ENCODE results near the gene GHRHR. TPM values are rescaled to one million over a fixed set of nuclear protein-coding genes. Genes with fewer than 3 reads are reported as not detected.

Gene GHRHR
- polyA plus RNA-seq, 3 donors, result 0.14 to 0.29 (median 0.15) TPM

DNA sequence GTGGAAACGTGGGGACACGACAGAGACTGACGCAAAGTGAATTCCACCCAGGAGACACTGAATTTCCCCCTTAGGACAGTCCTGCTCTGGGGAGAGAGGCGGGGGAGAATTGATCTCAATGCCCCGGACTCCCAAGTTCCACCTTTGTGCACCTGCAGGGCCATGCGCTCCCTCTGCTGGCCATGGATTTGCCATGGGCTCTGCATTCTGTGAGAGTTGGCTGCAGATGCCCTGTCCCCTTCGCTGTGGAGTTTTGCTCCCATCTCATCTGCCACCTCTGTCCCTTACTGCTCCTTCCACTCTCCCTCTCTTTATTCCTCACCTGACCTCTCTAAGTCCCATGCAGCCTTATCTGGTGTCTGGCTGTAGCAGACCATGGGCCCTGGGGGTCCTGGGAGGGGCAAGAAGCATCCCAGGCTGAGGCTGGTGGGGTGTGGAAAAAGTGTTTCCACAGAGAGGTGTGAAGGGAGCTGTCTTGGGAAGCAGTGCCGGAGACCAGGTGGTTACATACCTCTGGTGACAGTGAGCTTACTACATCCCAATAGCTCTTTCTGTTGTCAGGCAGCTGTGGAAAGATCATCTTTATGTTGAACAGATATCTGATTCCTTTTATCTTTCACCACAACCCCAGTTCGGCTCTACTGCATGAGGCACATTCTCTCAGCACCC lies 14.3 kb downstream of the GHRHR start:
- no peak for DNase-seq (ENCODE audit: extremely low read depth in 1 of 11, low read depth in 9 of 11, low spot score in 4 of 11)

DNA sequence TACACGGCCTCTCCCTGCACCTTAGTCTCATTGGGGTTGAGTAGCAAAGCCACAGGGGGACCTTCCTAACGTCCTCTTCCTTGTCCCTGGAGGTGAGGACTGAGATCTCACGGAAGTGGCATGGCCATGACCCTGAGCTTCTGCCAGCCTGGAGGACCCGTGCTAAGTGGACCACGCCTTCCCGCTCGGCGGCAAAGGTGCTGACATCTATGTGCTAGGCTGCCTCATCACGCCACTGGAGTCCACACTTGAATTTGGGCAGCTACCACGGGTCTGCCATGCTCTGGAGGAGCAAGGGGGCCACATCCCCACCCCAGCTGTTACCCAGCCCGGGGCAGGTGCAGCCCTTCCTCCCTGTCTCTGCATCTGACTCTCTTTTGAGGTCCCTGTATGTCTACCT lies 15.3 kb downstream of the GHRHR start:
- DNase-seq (ENCODE audit: extremely low read depth in 1 of 11, low read depth in 9 of 11, low spot score in 4 of 11), result no peak

DNA sequence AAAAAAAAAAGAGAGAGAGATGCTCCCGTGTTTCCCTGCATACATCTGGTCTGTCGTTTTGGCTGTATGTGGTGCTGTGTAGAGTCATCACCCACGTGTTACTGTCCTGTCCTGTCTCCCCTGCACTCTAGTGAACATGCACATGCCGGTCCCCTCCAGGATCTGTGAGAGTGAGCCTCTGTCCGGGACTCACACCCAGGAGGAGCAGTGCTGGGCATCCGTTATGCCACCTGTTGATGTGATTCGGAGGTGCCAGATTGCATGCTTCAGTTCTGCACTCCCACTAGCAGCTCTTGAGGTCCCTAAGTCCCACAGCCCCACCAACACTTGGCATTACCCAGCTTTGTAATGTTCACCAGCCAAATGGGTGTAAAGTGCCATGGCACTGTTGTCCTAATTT lies 16.4 kb downstream of the GHRHR start:
- DNase-seq (ENCODE audit: extremely low read depth in 1 of 11, low read depth in 9 of 11, low spot score in 4 of 11), result no peak

DNA sequence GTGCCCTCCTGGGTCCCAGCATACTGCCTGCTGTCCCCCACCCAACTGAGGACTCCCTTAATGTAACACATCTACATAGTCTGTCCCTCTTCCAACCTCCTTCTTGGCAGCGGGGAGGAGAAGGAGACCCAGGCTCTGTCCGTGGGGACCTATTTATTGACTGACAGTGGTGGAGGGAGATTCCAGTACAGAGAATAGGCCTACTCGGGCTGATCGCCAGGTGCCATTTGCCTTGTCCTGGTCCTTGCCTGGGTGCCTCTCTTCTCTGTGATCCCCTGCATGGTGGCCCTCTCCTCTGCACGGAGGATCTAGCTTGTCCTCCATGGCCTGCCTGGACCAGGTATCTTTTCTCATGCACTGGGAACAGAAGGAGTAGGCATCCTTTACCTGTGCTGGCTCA lies 17.0 kb downstream of the GHRHR start:
- DNase-seq (ENCODE audit: extremely low read depth in 1 of 11, low read depth in 9 of 11, low spot score in 4 of 11), result no peak

DNA sequence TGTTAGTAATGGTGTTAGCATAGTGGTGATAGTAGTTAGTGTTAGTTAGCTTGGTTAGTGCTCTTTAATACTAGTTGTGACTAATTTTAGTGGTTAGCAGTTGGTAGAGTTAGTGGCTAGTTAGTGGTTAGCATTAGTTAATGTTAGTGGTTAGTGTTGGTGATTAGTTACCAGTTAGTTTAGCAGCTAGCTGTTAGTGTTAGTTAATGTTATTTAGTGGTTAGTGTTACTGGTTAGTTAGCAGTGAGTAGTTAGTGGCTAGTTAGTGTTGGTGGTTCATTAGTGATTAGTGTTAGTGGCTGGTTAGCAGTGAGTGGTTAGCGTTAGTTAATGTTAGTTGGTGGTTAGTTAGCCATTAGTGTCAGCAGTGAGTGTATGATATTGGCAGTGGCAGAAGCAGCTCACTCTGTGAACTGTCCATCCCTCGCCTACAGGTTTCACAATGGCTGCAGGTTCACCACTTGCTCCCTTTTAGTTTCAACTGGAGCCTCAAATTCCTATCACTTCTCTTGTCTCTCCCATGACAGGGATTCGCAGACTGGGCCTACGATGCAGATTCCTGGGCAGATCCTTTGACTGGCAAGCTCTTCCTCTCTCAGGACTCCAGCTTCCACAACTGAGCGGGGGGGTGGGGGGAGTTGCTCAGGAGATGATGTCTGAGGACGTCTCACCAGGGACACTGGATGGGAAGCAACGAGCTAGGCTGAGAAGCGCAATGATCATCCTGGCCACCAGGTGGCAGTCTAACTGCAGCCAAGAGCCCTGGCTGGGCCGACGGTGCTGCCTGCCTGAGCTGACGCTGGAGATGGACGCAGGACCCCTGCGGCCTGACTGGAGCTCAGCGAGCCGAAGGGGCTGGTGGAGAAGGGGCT lies 19.5 kb downstream of the GHRHR start:
- peak; percentile 62 to 81 (median 71) for DNase-seq (ENCODE audit: extremely low read depth in 1 of 11, low read depth in 9 of 11, low spot score in 4 of 11)

DNA sequence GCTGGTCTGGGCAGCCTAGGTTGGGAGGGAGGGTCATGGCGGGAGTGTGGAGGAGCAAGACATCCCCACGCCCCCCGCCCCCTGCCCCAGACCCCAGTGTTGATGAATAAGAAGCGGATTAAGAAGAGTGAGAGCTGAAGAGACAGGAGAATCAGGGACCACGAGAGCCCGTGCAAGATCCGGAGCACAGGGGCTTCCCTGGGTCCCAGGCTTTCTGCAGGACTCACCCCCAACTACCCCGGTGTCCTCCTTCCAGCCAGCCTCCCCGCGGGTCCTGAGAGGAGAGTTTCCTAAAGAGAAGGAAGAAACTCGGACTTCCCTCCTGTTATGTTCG lies 20.1 kb downstream of the GHRHR start:
- no peak for DNase-seq (ENCODE audit: extremely low read depth in 1 of 11, low read depth in 9 of 11, low spot score in 4 of 11)

DNA sequence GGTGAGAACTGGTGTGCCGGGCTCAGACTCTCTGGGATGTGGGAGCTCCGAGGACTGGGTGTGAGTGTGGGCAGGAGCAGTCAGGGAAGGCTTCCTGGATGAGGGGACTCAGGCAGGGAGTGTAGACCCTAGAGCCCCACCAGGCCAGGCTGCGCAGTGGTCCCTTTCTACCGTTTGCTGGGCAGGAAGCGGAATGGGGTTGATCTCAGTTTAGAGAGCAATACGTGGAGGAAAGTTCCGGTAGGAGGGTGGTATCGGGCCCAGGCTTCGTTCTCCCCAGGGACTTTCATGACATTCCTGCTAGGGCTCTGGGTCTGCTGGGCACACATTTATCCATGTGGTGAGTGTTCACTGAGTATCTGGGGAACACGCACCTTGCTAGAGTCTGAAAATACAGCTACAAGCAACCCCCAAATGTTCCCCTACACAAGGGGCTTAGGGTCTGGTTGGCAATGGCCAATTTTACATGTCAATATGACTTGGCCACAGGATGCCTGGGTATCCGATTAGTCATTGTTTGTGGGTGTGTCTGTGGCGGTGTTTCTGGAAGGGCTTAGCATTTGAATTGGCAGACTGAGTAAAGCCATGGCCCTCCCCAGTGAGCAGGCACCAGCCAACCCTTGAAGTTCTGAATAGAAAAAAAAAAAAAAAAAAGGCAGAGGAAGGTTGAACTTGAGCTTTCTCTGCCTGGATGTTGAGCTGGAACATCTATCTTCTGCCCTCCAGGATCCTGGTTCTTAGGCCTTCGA lies 20.8 kb downstream of the GHRHR start:
- no peak for DNase-seq (ENCODE audit: extremely low read depth in 1 of 11, low read depth in 9 of 11, low spot score in 4 of 11)

DNA sequence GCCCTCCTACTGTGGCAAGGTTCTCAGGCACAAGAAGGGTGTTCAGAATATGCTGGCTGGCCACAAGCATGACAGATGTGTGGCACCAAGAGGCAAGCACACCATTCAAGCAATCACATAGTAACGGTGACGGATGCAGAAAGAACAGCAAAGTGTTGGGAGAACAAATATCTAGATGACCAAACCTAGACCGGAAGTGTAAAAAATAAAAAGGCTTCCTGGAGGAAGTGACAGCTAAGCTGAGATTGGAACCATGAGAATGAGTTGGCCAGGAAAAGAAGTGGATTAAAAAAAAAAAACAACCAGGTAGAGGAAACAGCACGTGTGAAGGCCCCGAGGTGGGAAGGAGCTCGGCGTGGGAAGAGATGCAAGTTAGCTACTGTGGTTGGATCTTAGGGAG lies 22.0 kb downstream of the GHRHR start:
- DNase-seq (ENCODE audit: extremely low read depth in 1 of 11, low read depth in 9 of 11, low spot score in 4 of 11), result no peak

DNA sequence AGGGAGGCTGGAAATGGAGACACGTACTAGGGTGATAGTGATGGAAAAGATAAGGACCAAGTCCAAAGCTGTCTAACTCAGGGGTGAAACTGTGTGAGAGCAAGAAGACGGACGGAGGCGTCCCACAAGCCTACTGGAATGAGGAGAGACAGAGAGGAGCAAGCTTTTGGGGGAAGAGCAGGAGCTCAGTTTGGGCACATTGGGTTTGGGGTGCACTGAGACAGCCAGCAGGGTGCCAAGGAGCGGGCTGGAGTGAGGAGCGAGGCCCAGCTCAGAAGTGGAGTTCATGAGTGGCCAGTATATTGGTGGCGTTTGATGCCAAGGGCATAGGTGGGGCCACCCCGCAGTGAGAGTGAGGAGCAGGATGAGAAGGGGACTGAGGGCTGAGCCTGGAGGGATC lies 22.6 kb downstream of the GHRHR start:
- no peak for DNase-seq (ENCODE audit: extremely low read depth in 1 of 11, low read depth in 9 of 11, low spot score in 4 of 11)

DNA sequence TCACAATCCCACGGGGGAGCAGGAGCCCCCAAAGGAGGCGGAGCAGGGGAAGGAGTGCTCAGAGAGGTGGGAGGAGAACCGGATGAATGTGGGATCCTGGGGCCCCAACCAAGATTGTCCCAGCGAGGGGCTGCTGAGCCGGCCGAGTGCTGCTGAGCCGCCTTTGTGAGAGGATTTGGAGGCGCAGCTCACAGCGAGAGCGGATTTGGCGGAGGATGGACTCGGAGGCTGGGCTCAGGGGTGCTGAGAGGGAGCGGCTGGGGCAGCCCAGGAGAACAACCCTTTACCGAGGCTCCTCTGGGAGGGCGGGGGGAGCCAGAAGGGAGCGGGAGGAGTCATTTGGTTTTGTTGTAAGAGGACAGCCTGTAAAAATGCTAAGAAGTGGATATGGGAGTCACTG lies 23.0 kb downstream of the GHRHR start:
- no peak for DNase-seq (ENCODE audit: extremely low read depth in 1 of 11, low read depth in 9 of 11, low spot score in 4 of 11)

DNA sequence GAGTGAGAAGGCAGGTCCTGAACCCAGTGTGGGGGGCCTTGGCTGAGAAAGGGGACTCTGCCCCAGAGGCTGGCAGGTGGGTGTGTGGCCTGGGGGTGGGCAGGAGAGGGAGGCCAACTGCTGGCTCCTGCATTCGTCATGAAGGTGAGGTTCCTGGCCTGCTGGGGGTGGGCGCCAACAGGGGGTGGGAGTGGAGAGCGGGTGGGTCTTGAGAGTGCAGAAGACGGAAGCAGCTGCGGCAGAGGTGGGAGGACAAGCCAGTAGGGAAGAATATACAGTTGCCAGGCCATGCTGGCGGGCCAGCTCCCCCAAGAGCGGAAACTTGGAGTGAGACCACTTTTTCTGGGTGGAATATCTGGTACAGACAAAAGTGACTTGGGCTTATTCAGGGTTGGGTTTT lies 23.4 kb downstream of the GHRHR start:
- no peak for DNase-seq (ENCODE audit: extremely low read depth in 1 of 11, low read depth in 9 of 11, low spot score in 4 of 11)

DNA sequence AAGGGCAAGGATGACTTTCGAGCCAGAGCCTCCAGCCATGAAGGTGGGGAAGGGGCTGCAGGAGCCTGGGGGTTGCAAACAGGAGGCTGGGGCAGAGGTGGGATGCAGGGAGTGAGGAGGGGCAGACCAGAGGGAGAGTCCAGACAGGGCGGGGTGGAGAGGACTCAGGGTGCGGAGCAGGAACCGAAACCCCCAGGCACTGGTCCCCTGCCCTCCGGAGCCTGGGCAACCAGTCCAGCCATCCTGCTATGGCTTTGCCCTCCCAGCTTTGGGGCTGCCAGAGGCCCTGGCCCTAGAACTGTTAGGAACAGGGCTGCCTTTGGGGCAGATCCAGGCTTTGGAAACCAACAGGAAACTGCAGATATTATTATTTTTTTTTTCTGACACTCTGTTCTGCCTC lies 24.2 kb downstream of the GHRHR start:
- DNase-seq (ENCODE audit: extremely low read depth in 1 of 11, low read depth in 9 of 11, low spot score in 4 of 11), result no peak

DNA sequence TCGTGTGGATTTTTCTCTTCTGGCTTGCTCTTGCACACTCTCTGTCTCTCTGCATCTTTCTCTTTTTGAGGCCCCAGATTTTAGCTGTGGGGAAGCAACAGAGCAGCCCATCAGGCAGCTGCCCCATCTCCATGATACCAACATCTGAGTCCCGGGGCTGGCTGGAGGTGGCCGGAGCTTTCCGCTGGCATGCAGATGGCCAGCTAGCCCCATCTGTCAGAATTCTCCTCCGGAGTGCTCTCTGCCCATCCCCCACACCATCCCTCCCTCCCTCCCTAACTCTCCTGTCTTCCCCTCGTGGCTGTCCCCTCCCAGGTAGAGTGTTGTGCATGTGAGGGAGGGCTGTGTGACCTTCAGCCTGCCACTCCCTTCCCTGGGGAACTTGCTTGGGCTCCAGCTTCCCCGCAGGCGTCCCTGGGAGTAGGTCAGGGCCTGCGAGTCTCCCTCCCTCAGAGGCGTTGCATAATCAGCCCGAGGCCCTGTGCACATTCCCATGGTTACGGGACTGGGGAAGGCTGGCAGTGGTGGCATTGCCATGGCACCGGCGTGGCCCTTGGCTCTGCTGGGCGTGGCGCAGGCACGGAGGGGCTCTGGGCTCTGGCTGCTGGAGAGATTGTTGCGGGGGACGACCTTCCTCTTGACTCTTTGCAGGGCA lies 24.7 kb downstream of the GHRHR start:
- peak in 3 of 11 donors; percentile 23 to 29 (median 28) for DNase-seq (ENCODE audit: extremely low read depth in 1 of 11, low read depth in 9 of 11, low spot score in 4 of 11)

DNA sequence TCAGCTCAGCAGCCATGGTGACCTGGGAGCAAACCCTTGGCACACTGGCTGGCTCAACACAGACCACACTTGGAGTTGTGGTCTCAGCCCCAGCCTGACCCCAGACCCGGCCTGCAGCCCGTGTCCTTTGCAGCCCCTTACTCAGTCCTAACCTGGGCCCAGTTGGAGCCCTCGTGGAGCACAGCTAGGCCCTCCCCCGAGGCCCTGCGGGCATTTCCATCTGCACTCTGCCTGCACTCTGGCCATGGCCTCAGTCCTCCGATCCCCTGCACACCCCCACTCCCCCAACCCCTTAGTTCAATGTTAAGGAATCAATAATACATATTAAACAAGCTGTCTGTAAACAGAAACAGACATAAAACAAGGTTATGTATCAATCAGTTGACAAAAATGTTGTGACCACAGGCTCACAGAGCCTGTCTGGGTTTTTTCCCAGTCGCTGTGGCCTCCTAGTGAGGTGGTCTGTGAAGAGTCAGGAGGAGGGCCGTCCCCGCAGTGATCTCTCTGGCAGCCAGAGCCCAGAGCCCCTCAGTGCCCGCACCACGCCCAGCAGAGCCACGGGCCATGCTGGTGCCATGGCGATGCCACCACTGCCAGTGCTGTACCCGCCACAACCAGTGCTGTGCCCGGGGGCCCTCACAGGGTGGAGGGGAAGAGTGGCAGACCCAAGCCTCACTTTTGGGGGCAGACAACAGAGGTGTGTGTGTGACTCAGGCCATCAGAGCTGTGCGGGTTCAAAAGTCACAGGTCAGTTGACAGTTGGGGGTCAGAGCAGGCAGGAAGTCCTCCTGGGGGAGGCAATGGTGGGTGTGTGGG lies 25.5 kb downstream of the GHRHR start:
- DNase-seq (ENCODE audit: extremely low read depth in 1 of 11, low read depth in 9 of 11, low spot score in 4 of 11), result no peak

DNA sequence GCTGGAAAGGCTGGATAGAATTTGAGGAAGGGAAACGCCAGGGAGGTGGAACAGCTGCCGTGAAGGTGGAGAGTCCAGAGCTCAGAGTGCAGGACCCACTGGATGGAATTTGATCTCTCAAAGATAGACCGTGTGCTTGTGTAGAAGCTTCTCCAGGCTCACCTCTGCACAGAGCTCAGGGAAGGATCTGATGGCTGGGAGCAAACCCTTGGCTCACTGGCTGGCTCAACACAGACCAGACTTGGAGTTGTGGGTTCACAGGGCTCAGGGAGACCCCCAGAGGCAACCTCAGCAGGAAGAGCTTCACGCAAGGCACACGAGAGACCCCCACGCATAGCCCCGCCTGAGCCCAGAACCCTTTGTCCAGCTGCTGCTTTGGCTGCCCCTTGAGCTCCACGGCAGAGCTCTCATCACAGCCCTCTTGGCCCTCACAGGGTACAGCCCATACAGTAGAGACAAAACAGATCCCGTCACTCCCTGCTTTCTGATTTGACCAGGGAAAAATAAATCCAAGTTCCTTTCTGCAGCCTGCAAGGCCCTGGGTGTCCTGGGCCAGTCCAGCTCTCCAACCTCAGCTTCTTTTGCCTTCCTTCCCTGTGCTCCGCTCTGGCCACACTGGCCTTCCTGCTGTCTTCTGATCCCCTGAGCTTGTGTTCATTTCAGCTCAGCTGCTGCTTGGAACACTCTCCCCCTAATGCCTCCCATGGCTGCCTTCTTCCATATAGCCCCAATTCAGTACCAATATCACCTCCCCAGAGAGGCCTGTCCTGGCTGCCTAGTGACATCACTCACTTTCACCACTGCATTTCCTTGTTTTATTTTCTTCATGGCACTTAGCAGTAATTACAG lies 26.3 kb downstream of the GHRHR start:
- DNase-seq (ENCODE audit: extremely low read depth in 1 of 11, low read depth in 9 of 11, low spot score in 4 of 11), result no peak

DNA sequence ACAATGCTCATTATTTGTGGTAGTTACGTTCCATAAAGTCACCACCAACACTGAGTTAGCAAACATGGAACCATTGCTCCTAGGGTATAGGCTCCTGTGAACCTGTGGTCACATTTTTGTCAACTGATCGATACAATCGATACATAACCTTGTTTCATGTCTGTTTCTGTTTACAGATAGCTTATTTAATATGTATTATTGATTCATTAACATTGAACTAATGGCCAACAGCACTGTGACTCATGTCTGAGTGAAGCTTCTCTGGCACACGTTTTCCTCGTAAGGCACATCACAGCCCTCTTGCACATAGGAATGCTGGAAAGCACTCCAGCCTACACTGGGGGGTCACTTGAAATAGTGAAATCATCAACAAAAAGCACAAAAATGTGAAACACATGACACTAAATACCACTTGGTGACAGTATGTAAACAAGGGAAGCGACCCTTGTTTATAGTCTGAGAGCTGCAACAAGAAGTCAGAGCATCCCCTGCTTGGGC lies 27.0 kb downstream of the GHRHR start:
- no peak for DNase-seq (ENCODE audit: extremely low read depth in 1 of 11, low read depth in 9 of 11, low spot score in 4 of 11)

DNA sequence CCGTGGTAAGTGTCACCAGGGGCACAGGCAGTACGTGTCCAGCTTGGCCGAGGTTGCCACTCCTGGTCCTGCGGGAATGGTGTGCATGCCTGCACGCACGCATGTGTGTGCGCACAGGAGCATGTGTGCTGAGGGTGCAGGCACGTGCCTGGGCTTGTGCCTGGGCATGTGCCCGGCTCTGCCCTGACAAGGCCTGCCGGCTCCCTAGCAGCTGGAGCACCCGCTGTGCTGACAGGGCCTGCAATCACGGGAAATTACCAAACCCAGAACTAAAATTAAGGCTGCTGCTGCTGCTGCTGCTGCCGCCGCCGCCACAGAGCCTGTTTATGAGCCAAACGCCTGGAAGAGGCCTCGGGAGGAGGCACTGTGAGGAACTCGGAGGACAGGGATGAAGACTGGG lies 28.7 kb downstream of the GHRHR start:
- DNase-seq (ENCODE audit: extremely low read depth in 1 of 11, low read depth in 9 of 11, low spot score in 4 of 11), result no peak

Measured in renal cortex interstitium (tissue), 11 donors.